NB4 (cell line): ENCODE measurements around the gene TRRAP.

Source experiments
- DNase-seq: peaks from one replicate; pipeline ENCODE4 v3.0.0; 2010; ENCODE audit warnings: low read depth
- H3K4me3 ChIP-seq: one replicate; pipeline ENCODE4 v1.5.1; 2011; ENCODE audit warnings: mild to moderate bottlenecking, low read depth, low read length, moderate library complexity
- MYC ChIP-seq: IDR thresholded peaks from 2 replicates; pipeline ENCODE4 v1.6.1; 2011; ENCODE audit warnings: low read depth, low read length
- POLR2A ChIP-seq: IDR thresholded peaks from 2 replicates; pipeline ENCODE4 v1.6.1; 2011; ENCODE audit warnings: mild to moderate bottlenecking; ENCODE audit not compliant: insufficient read length; ENCODE audit errors: extremely low read depth
- TF ChIP-seq, protein P1 (sequence below): IDR thresholded peaks from 2 replicates; pipeline ENCODE4 v1.6.1; 2011; ENCODE audit warnings: low read depth, low read length
- TF ChIP-seq, protein P2 (sequence below): IDR thresholded peaks from one replicate; pipeline ENCODE4 v1.5.1; 2012; ENCODE audit warnings: low read depth, low read length

Gene TRRAP

DNA sequence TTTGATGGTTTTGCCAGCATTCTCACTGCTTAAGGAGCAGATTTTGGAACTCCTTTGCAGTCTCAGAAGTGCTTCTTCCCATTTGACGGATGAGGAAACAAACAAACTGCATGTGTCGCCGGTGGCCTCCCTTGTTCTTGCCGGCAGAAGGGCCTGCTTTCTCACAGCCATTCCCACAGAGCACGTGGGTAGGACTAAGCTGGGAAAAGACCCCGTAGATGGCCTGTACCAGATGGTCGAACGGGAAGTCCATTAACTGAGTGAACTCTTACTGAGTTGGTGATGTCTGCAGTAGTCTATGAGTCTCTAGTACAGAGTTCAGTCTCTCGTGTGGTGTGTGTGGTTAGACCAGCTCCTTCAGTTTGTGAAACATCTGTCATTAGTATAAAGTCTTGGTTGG, 131.9 kb downstream of the TRRAP start:
- TF ChIP-seq, protein P1, sequence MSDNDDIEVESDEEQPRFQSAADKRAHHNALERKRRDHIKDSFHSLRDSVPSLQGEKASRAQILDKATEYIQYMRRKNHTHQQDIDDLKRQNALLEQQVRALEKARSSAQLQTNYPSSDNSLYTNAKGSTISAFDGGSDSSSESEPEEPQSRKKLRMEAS: no peak
- TF ChIP-seq, protein P2, sequence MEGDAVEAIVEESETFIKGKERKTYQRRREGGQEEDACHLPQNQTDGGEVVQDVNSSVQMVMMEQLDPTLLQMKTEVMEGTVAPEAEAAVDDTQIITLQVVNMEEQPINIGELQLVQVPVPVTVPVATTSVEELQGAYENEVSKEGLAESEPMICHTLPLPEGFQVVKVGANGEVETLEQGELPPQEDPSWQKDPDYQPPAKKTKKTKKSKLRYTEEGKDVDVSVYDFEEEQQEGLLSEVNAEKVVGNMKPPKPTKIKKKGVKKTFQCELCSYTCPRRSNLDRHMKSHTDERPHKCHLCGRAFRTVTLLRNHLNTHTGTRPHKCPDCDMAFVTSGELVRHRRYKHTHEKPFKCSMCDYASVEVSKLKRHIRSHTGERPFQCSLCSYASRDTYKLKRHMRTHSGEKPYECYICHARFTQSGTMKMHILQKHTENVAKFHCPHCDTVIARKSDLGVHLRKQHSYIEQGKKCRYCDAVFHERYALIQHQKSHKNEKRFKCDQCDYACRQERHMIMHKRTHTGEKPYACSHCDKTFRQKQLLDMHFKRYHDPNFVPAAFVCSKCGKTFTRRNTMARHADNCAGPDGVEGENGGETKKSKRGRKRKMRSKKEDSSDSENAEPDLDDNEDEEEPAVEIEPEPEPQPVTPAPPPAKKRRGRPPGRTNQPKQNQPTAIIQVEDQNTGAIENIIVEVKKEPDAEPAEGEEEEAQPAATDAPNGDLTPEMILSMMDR: no peak
- no peak for TF ChIP-seq MYC
- no peak for TF ChIP-seq POLR2A
- no peak for DNase-seq
- no peak overlapping the region for H3K4me3 ChIP-seq

DNA sequence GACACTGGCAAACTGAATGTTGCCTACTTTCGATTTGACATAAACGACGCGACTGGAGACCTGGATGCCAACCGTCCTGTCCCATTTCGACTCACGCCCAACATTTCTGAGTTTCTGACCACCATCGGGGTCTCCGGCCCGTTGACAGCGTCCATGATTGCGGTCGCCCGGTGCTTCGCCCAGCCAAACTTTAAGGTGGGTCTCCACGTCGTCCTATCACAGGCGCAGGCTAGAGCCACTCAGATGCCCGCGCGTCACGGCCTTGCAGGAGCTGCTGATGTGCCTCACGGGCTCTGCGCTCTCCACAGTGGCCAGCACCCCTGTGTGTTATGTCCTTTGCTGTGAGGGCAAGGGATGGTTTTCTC, 133.0 kb downstream of the TRRAP start:
- TF ChIP-seq POLR2A: no peak
- TF ChIP-seq, protein P2: no peak
- TF ChIP-seq, protein P1: no peak
- no peak for TF ChIP-seq MYC
- no peak overlapping the region for H3K4me3 ChIP-seq
- no peak for DNase-seq

DNA sequence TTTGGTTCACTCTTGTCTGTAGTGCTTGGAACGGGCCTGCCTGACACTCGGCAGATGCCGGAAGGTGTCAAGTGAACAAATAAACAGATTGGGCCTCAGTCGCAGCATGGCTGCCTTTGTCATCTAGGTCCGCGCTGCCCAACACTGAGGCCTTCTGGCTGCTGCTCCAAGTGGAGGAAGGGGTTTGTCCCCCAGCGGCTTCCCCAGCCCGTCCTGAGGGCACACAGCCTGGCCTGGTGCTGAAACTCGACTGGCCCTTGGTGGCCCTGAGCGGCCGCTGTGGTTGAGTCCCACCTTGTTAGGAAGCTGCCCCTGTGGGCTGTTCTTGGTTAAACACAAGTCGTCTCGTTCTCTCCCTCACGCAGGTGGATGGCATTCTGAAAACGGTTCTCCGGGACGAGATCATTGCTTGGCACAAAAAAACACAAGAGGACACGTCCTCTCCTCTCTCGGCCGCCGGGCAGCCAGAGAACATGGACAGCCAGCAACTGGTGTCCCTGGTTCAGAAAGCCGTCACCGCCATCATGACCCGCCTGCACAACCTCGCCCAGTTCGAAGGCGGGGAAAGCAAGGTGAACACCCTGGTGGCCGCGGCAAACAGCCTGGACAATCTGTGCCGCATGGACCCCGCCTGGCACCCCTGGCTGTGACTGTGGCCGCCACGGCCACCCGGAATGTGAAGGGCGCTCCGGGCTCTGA, 133.5 kb downstream of the TRRAP start:
- H3K4me3 ChIP-seq: no peak overlapping the region
- TF ChIP-seq MYC (no peak), POLR2A (no peak)
- TF ChIP-seq, protein P2: no peak
- TF ChIP-seq, protein P1: no peak
- DNase-seq: no peak

DNA sequence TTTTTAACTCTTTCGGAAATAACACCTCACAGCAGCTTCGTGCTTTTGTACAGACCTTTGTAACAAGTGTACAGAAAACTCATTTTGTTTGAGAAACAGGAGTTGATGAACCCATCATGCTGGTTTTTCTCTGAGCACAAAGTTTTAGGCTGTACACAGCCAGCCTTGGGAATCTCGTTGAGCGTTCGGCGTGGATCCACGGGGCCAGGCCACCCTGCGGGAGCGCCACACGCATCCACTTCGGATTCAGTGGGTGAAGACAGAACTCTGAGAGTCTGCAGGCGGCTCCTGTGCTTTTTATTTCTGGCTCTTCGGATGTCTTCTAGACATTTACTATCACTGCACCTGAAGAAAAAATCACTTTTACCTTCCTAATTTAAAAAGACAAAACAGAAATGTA, 134.4 kb downstream of the TRRAP start:
- H3K4me3 ChIP-seq: no peak overlapping the region
- no peak for DNase-seq
- TF ChIP-seq, protein P2: no peak
- TF ChIP-seq POLR2A (no peak), MYC (no peak)
- TF ChIP-seq, protein P1: no peak

DNA sequence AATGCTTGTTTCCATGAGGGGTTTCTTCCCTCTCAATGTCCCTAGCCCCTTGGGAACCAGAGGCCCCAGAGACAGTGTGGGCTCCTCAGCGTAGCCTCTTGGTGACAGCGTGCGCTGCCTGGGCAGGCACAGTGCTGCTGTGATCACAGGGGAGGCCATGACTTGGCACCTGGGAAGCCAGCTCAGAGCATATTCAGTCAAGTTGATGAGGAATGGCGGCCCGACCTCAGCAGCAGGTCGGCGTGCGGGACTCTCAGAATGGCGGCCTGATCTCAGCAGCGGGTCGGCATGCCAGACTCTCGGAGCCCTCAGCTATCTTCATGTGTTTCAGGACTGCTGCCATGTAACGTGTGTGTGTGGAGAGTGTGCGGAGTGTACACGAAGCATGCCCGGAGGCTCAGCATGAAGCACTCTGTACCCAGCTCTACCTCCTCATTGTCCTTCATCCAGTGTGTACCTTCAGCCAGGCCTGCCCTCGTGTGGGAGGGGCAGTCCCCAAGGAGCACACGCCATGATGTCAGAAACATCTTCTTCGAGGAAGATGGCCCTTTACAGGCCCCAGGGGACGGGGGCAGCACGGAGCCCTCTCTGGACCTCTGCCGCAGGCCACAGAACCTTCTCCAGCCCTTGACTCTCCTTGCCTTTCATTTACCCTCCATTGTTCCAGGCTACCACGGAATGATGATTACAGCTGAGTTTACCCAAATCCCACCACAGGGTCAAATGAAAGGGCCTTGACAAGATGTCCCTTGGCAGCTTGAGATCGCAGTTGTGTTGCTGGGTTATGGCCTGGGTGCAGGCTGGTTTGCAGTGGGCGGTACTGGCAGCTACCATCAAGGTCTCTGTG, 135.2 kb downstream of the TRRAP start:
- TF ChIP-seq POLR2A: no peak
- TF ChIP-seq MYC: no peak
- TF ChIP-seq, protein P2: no peak
- TF ChIP-seq, protein P1: no peak
- H3K4me3 ChIP-seq: no peak overlapping the region
- no peak for DNase-seq
